ENCODE results near the gene TRIM47.

The TRIM47 gene

GRCh38 chr17:75856062-75856756 lies 22.2 kb downstream of the TRIM47 start:
- peaks cover 11% of the 10 kb centered on the region; the same call in 1 of the 2 replicates for H3K79me2 ChIP-seq (ENCODE audit: insufficient read depth, low read length)

GRCh38 chr17:75855310-75856061 lies 22.9 kb downstream of the TRIM47 start, which contains the start of gene WBP2:
WBP2 (minus strand) TSS chr17:75855335; CDS start chr17:75855297, 38 bp downstream.
- peaks cover 11% of the 10 kb centered on the region; the same call in 1 of the 2 replicates for H3K79me2 ChIP-seq (ENCODE audit: insufficient read depth, low read length)
- peak within 1 kb of the TSS; percentile 96 for H3K4me2 ChIP-seq (ENCODE audit: low read depth, low read length, poor library complexity, severe bottlenecking)
- no peaks in the 10 kb centered on the region for H3K27me3 ChIP-seq (ENCODE audit: low read length)
- no peaks in the 10 kb centered on the region for H3K9me2 ChIP-seq (replicated peaks; ENCODE audit: insufficient read depth, low read length)
- H4K20me1 ChIP-seq (ENCODE audit: low read depth, low read length), result no peaks in the 10 kb centered on the region
- H3K9ac ChIP-seq (ENCODE audit: low read length), result peak within 1 kb of the TSS; percentile 83
- no peaks in the 10 kb centered on the region for H3K36me3 ChIP-seq (ENCODE audit: low read length)
- H3K4me3 ChIP-seq (ENCODE audit: insufficient read depth, low read length, poor library complexity, severe bottlenecking), result peak within 1 kb of the TSS; percentile 72
- peak within 1 kb of the TSS; percentile 57 for H2AFZ ChIP-seq (ENCODE audit: low read depth, low read length, severe bottlenecking)
- H3K9me3 ChIP-seq (ENCODE audit: insufficient read depth, low read length), result no peaks in the 10 kb centered on the region
- H3K27ac ChIP-seq (ENCODE audit: low read depth, low read length), result peak within 1 kb of the TSS; percentile 69
- H3F3A ChIP-seq (ENCODE audit: insufficient read depth), result peaks cover 23% of the 10 kb centered on the region
- TF ChIP-seq EZH2phosphoT487 (conservative IDR thresholded peaks at IDR 0.05; ENCODE audit: low read length) (no peak), CTCF (IDR thresholded peaks at IDR 0.05; ENCODE audit: insufficient read depth, low read length, poor library complexity, severe bottlenecking) (peak; percentile 55)

More at GRCh38 chr17:75856062-75856756, 22.2 kb downstream of the TRIM47 start:
- H3F3A ChIP-seq (ENCODE audit: insufficient read depth), result peaks cover 23% of the 10 kb centered on the region
- H3K36me3 ChIP-seq (ENCODE audit: low read length), result no peaks in the 10 kb centered on the region
- H3K4me3 ChIP-seq (ENCODE audit: insufficient read depth, low read length, poor library complexity, severe bottlenecking), result peak overlapping the region; percentile 72
- H2AFZ ChIP-seq (ENCODE audit: low read depth, low read length, severe bottlenecking), result peak overlapping the region; percentile 57
- H3K4me2 ChIP-seq (ENCODE audit: low read depth, low read length, poor library complexity, severe bottlenecking), result peak overlapping the region; percentile 96
- H3K9me2 ChIP-seq (replicated peaks; ENCODE audit: insufficient read depth, low read length), result no peaks in the 10 kb centered on the region
- H3K9me3 ChIP-seq (ENCODE audit: insufficient read depth, low read length), result no peaks in the 10 kb centered on the region
- H3K27ac ChIP-seq (ENCODE audit: low read depth, low read length), result peak overlapping the region; percentile 69
- TF ChIP-seq CTCF (IDR thresholded peaks at IDR 0.05; ENCODE audit: insufficient read depth, low read length, poor library complexity, severe bottlenecking) (peak; percentile 4), EZH2phosphoT487 (conservative IDR thresholded peaks at IDR 0.05; ENCODE audit: low read length) (no peak)
- H3K9ac ChIP-seq (ENCODE audit: low read length), result peak overlapping the region; percentile 83
- no peaks in the 10 kb centered on the region for H3K27me3 ChIP-seq (ENCODE audit: low read length)
- no peaks in the 10 kb centered on the region for H4K20me1 ChIP-seq (ENCODE audit: low read depth, low read length)

GRCh38 chr17:75854881-75855309 lies 23.5 kb downstream of the TRIM47 start:
- H3K79me2 ChIP-seq (ENCODE audit: insufficient read depth, low read length), result peaks cover 11% of the 10 kb centered on the region; the same call in 1 of the 2 replicates
- TF ChIP-seq CTCF (IDR thresholded peaks at IDR 0.05; ENCODE audit: insufficient read depth, low read length, poor library complexity, severe bottlenecking), result no peak
- no peak for TF ChIP-seq EZH2phosphoT487 (conservative IDR thresholded peaks at IDR 0.05; ENCODE audit: low read length)
- H3K4me3 ChIP-seq (ENCODE audit: insufficient read depth, low read length, poor library complexity, severe bottlenecking), result peak overlapping the region; percentile 65
- no peaks in the 10 kb centered on the region for H3K36me3 ChIP-seq (ENCODE audit: low read length)
- peaks cover 21% of the 10 kb centered on the region for H3F3A ChIP-seq (ENCODE audit: insufficient read depth)
- no peaks in the 10 kb centered on the region for H3K9me2 ChIP-seq (replicated peaks; ENCODE audit: insufficient read depth, low read length)
- H3K27me3 ChIP-seq (ENCODE audit: low read length), result no peaks in the 10 kb centered on the region
- no peak overlapping the region for H3K27ac ChIP-seq (ENCODE audit: low read depth, low read length)
- peak overlapping the region; percentile 79 for H3K4me2 ChIP-seq (ENCODE audit: low read depth, low read length, poor library complexity, severe bottlenecking)
- H3K9me3 ChIP-seq (ENCODE audit: insufficient read depth, low read length), result no peaks in the 10 kb centered on the region
- no peak overlapping the region for H2AFZ ChIP-seq (ENCODE audit: low read depth, low read length, severe bottlenecking)
- H4K20me1 ChIP-seq (ENCODE audit: low read depth, low read length), result no peaks in the 10 kb centered on the region
- H3K9ac ChIP-seq (ENCODE audit: low read length), result peak overlapping the region; percentile 58

Measured in SU-DHL-6 (cell line).